ENCODE results near the gene BPIFB3. TPM values are rescaled to one million over a fixed set of nuclear protein-coding genes. Genes with fewer than 3 reads are reported as not detected.
"Not testable (repeated sequence)": the region's sequence is repeated elsewhere in the genome, so short reads cannot be mapped to it uniquely, and the experiment has no call there.

The BPIFB3 gene
- total RNA-seq, 1 donor from 2014 or later = not detected

- Mint-ChIP-seq H3K4me1 (no peaks in the 10 kb centered on the region), H3K4me3 (no peak overlapping the region), H3K27ac (no peak overlapping the region), H3K9me3 (peaks cover 20% of the 10 kb centered on the region), H3K36me3 (no peaks in the 10 kb centered on the region), H3K27me3 (ENCODE audit: low read depth) (peaks cover 29% of the 10 kb centered on the region)
- no peak for DNase-seq (ENCODE audit: low spot score in 2 of 2, unreplicated experiment in 2 of 2)
- TF ChIP-seq CTCF (IDR thresholded peaks at IDR 0.05; ENCODE audit: unreplicated experiment) = no peak
These were observed 66.3 kb downstream of the BPIFB3 start for GRCh38 chr20:33119725-33120720.

- Mint-ChIP-seq H3K27me3 (ENCODE audit: low read depth) (peaks cover 37% of the 10 kb centered on the region), H3K4me3 (no peak overlapping the region), H3K27ac (no peak overlapping the region), H3K36me3 (no peaks in the 10 kb centered on the region), H3K4me1 (no peaks in the 10 kb centered on the region), H3K9me3 (peaks cover 20% of the 10 kb centered on the region)
- TF ChIP-seq CTCF (IDR thresholded peaks at IDR 0.05; ENCODE audit: unreplicated experiment) = no peak
- peak in 1 of 2 experiments; percentile 17 for DNase-seq (ENCODE audit: low spot score in 2 of 2, unreplicated experiment in 2 of 2)
These were observed 67.2 kb downstream of the BPIFB3 start for GRCh38 chr20:33120934-33121333.

GRCh38 chr20:33122297-33122696 is 68.6 kb downstream of the BPIFB3 start:
- H3K4me3 Mint-ChIP-seq = not testable (repeated sequence)
- Mint-ChIP-seq H3K9me3 (peaks cover 20% of the 10 kb centered on the region), H3K27me3 (ENCODE audit: low read depth) (peaks cover 44% of the 10 kb centered on the region)

More at GRCh38 chr20:33122297-33122696, 68.6 kb downstream of the BPIFB3 start:
- not testable (repeated sequence) for H3K27ac Mint-ChIP-seq; DNase-seq (ENCODE audit: low spot score in 2 of 2, unreplicated experiment in 2 of 2); H3K4me1 Mint-ChIP-seq; H3K36me3 Mint-ChIP-seq

Other genes with a start within 250 kb of the BPIFB3 start
- gene MAPRE1, start 233.9 kb upstream of the BPIFB3 start, total RNA-seq = 114 to 119 TPM (median 114 TPM) in 3 replicates
- gene EFCAB8, start 195.0 kb upstream of the BPIFB3 start, total RNA-seq = 0.11 to 0.51 TPM (median 0.47 TPM) in 3 replicates
- not detected in 3 replicates for gene SUN5, start 49.5 kb upstream of the BPIFB3 start, total RNA-seq
- not detected in 3 replicates for gene BPIFB2, start 46.2 kb upstream of the BPIFB3 start, total RNA-seq
- gene BPIFB6, start 22.3 kb upstream of the BPIFB3 start, total RNA-seq = not detected in 3 replicates
- not detected in 3 replicates for gene BPIFB4, start 25.7 kb downstream of the BPIFB3 start, total RNA-seq
- gene BPIFA2, start 114.3 kb downstream of the BPIFB3 start, total RNA-seq = not detected in 3 replicates
- not detected in 3 replicates for gene BPIFA3, start 163.4 kb downstream of the BPIFB3 start, total RNA-seq
- gene BPIFA1, start 182.1 kb downstream of the BPIFB3 start, total RNA-seq = not detected in 3 replicates
- not detected in 3 replicates for gene BPIFB1, start 229.3 kb downstream of the BPIFB3 start, total RNA-seq